HG03280 (cell line): Measurements from ENCODE around the gene SLC12A8.

ENCODE experiments used
- ATAC-seq: cut with Tn5 transposase; IDR thresholded peaks from one replicate; pipeline ENCODE4 v1.9.1; 2021; ENCODE audit warnings: mild to moderate bottlenecking, moderate library complexity; ENCODE audit not compliant: unreplicated experiment

The SLC12A8 gene

GRCh38 chr3:125214738-125215137 lies 2.2 kb upstream of the SLC12A8 start:
- ATAC-seq, result no peak

GRCh38 chr3:125213946-125214542 lies 1.5 kb upstream of the SLC12A8 start:
- no peak for ATAC-seq

- no peak for ATAC-seq
Observed at GRCh38 chr3:125213364-125213755, 812 bp upstream of the SLC12A8 start.

- ATAC-seq, result no peak
Observed at GRCh38 chr3:125212091-125212508, 448 bp downstream of the SLC12A8 start.

- no peak for ATAC-seq
Observed at GRCh38 chr3:125211523-125212090, 941 bp downstream of the SLC12A8 start.

- no peak for ATAC-seq
Observed at GRCh38 chr3:125207949-125208568, 4.5 kb downstream of the SLC12A8 start.

GRCh38 chr3:125207507-125207906 lies 5.0 kb downstream of the SLC12A8 start:
- no peak for ATAC-seq

- no peak for ATAC-seq
Observed at GRCh38 chr3:125206934-125207333, 5.6 kb downstream of the SLC12A8 start.

GRCh38 chr3:125203731-125204130 lies 8.8 kb downstream of the SLC12A8 start:
- ATAC-seq, result no peak

GRCh38 chr3:125202197-125202596 lies 10.4 kb downstream of the SLC12A8 start:
- ATAC-seq, result no peak

GRCh38 chr3:125200731-125201139 lies 11.8 kb downstream of the SLC12A8 start:
- peak; percentile 77 for ATAC-seq

- ATAC-seq, result no peak
Observed at GRCh38 chr3:125194849-125195601, 17.5 kb downstream of the SLC12A8 start.

- no peak for ATAC-seq
Observed at GRCh38 chr3:125194061-125194848, 18.3 kb downstream of the SLC12A8 start.

GRCh38 chr3:125192190-125193035 lies 20.1 kb downstream of the SLC12A8 start:
- ATAC-seq, result peak; percentile 78

- ATAC-seq, result no peak
Observed at GRCh38 chr3:125191730-125192129, 20.8 kb downstream of the SLC12A8 start.

GRCh38 chr3:125191256-125191655 lies 21.3 kb downstream of the SLC12A8 start:
- ATAC-seq, result no peak

- ATAC-seq, result no peak
Observed at GRCh38 chr3:125190786-125191185, 21.8 kb downstream of the SLC12A8 start.

GRCh38 chr3:125189378-125190165 lies 23.0 kb downstream of the SLC12A8 start:
- ATAC-seq, result no peak

GRCh38 chr3:125188955-125189354 lies 23.6 kb downstream of the SLC12A8 start:
- ATAC-seq, result no peak
